Endothelial cell of umbilical vein (primary cell): ENCODE measurements around the gene CHN2. TPM values are rescaled to one million over a fixed set of nuclear protein-coding genes. Genes with fewer than 3 reads are reported as not detected.

ENCODE experiments used
- BruUV-seq: library from RNA; stranded (reverse); fragments of 400-500 nt; replicated peaks from 2 replicates; lab custom pipeline; 2021; lab: Mats Ljungman, UMichigan
- CTCF ChIA-PET: fragments of 300-600, 350-600 bp; sonication (Branson Sonifier 250); formaldehyde crosslinking; loops from one replicate; lab custom pipeline; 2021; ENCODE audit warnings: antibody characterized with exemption, inconsistent platforms; lab: Charles Lee
- POLR2A ChIA-PET: fragments of 300-600, 350-600 bp; sonication (Branson Sonifier 250); formaldehyde crosslinking; loops from one replicate; lab custom pipeline; 2021; ENCODE audit warnings: antibody characterized with exemption, inconsistent platforms; lab: Charles Lee
- DNase-seq: peaks from one replicate; pipeline ENCODE4 v3.0.0-alpha.2; 2011; ENCODE audit warnings: low read depth, low spot score
- FAIRE-seq: peaks from 2 replicates; lab custom pipeline; 2011; peaks lifted over from hg19 to GRCh38; lab: Jason Lieb, UNC
- H2AFZ ChIP-seq: 2 replicates; pipeline ENCODE4 v1.6.0; 2012; ENCODE audit warnings: low read depth, low read length, control low read depth, inconsistent platforms
- H3K27ac ChIP-seq: 2 replicates; pipeline ENCODE4 v1.5.1; 2011; ENCODE audit warnings: low read depth, mild to moderate bottlenecking, control low read depth, low read length, moderate library complexity; ENCODE audit not compliant: insufficient read depth
- H3K27me3 ChIP-seq, 2 experiments: 2 replicates each; pipeline versions ENCODE4 v1.6.0 to v1.6.1; 2011; ENCODE audit warnings: low read length in 2 of 2, mixed read lengths in 1 of 2; ENCODE audit not compliant: control insufficient read depth in 2 of 2, insufficient read depth in 2 of 2
- H3K36me3 ChIP-seq, 2 experiments: 2 replicates in 1 of 2; 3 replicates in 1 of 2; pipeline ENCODE4 v1.5.1; 2011; ENCODE audit warnings: low read length in 2 of 2, mild to moderate bottlenecking in 1 of 2, moderate library complexity in 1 of 2; ENCODE audit not compliant: control insufficient read depth in 2 of 2, insufficient read depth in 2 of 2; ENCODE audit errors: extremely low read depth in 1 of 2
- H3K4me1 ChIP-seq: 3 replicates; pipeline ENCODE4 v1.5.1; 2011; ENCODE audit warnings: mild to moderate bottlenecking, low read length; ENCODE audit not compliant: control insufficient read depth, insufficient read depth; ENCODE audit errors: extremely low read depth
- H3K4me2 ChIP-seq: 2 replicates; pipeline ENCODE4 v1.6.1; 2011; ENCODE audit warnings: low read length, control low read depth, mixed read lengths; ENCODE audit not compliant: insufficient read depth
- H3K4me3 ChIP-seq, 3 experiments: fragments of 200-600 bp in 1 of 3; sonication (generic), shearing (Covaris generic) in 1 of 3; replicated peaks in 1 of 3; 2 replicates each; pipeline ENCODE4 v1.5.1; 2011 to 2016; ENCODE audit warnings: control low read depth in 3 of 3, low read length in 3 of 3, mild to moderate bottlenecking in 2 of 3, inconsistent platforms in 1 of 3, low read depth in 1 of 3, moderate library complexity in 1 of 3; ENCODE audit not compliant: insufficient read depth in 1 of 3
- H3K79me2 ChIP-seq: 2 replicates; pipeline ENCODE4 v1.6.0; 2012; ENCODE audit warnings: low read length, inconsistent platforms; ENCODE audit not compliant: control insufficient read depth, insufficient read depth
- H3K9ac ChIP-seq: replicated peaks from 2 replicates; pipeline ENCODE3; 2011; ENCODE audit warnings: low read length, control low read depth; ENCODE audit not compliant: insufficient read depth; ENCODE audit errors: extremely low read depth
- H3K9me1 ChIP-seq: replicated peaks from 3 replicates; pipeline ENCODE4 v1.6.0; 2011; ENCODE audit warnings: mild to moderate bottlenecking, low read length; ENCODE audit not compliant: control insufficient read depth, insufficient read depth; ENCODE audit errors: extremely low read depth
- H3K9me3 ChIP-seq: replicated peaks from 2 replicates; pipeline ENCODE4 v1.5.1; 2012; ENCODE audit warnings: low read length, inconsistent platforms; ENCODE audit not compliant: control insufficient read depth, insufficient read depth
- H4K20me1 ChIP-seq: replicated peaks from 2 replicates; pipeline ENCODE3; 2011; ENCODE audit warnings: mild to moderate bottlenecking, low read length; ENCODE audit not compliant: control insufficient read depth, insufficient read depth; ENCODE audit errors: extremely low read depth
- EZH2 ChIP-seq: IDR thresholded peaks from 2 replicates; pipeline ENCODE4 v1.6.1; 2012; ENCODE audit warnings: borderline replicate concordance, low read depth, mild to moderate bottlenecking, moderate library complexity, low read length, inconsistent platforms; ENCODE audit not compliant: severe bottlenecking
- FOS ChIP-seq: IDR thresholded peaks from 2 replicates; pipeline ENCODE4 v1.6.1; 2011; ENCODE audit warnings: mild to moderate bottlenecking, low read length, moderate library complexity, borderline replicate concordance; ENCODE audit not compliant: insufficient read depth
- GATA2 ChIP-seq: IDR thresholded peaks from 2 replicates; pipeline ENCODE4 v1.7.0; 2011; ENCODE audit warnings: low read depth, mild to moderate bottlenecking, moderate library complexity, mixed read lengths, low read length; ENCODE audit not compliant: insufficient read length, insufficient read depth
- JUN ChIP-seq: IDR thresholded peaks from 2 replicates; pipeline ENCODE4 v1.6.1; 2011; ENCODE audit warnings: borderline replicate concordance, low read depth; ENCODE audit not compliant: insufficient read length, insufficient read depth
- MAX ChIP-seq: IDR thresholded peaks from 2 replicates; pipeline ENCODE4 v1.6.1; 2011; ENCODE audit not compliant: insufficient read depth, insufficient read length
- MYC ChIP-seq: IDR thresholded peaks from one replicate; pipeline ENCODE4 v1.6.1; 2011; ENCODE audit warnings: mild to moderate bottlenecking, low read depth, low read length
- POLR2A ChIP-seq: IDR thresholded peaks from 2 replicates; pipeline ENCODE4 v1.6.1; 2012; ENCODE audit warnings: low read depth, mild to moderate bottlenecking, control low read depth, low read length
- POLR2AphosphoS5 ChIP-seq: IDR thresholded peaks from 2 replicates; pipeline ENCODE4 v1.6.1; 2012; ENCODE audit warnings: low read depth, mild to moderate bottlenecking, control low read depth, low read length, moderate library complexity; ENCODE audit not compliant: insufficient read depth
- dilution Hi-C: fragments of 300-500 bp; cut with MboI; formaldehyde crosslinking; loops from one replicate; pipeline ENCODE4 v1.15.0; 2019; ENCODE audit warnings: low sequenced_read_pairs; ENCODE audit not compliant: extremely low pct_ligation_motif_present
- intact Hi-C: fragments of 100-400 bp; cut with micrococcal nuclease; formaldehyde crosslinking; loops from one replicate; pipeline ENCODE4 v1.10.0; 2022
- polyA plus RNA-seq, 4 experiments: library from polyadenylated mRNA; depleted of rRNA in 3 of 4; stranded (reverse) in 3 of 4; unstranded in 1 of 4; fragments of >200 nt; gene quantifications; 2 replicates each; pipeline versions ENCODE4 v1.2.1 to v1.2.3, GENCODE V29; 2011 to 2012; ENCODE audit warnings: missing spikeins in 1 of 4
- total RNA-seq: library from RNA; stranded (reverse); gene quantifications from 2 replicates; pipeline ENCODE4 v1.2.3, GENCODE V29; 2021
- TF ChIP-seq, protein P1 (sequence below), 2 donors: IDR thresholded peaks; 1 replicate in 1 of 2; 2 replicates in 1 of 2; pipeline ENCODE4 v1.5.1; 2011; ENCODE audit warnings: low read length in 2 of 2, mild to moderate bottlenecking in 2 of 2, moderate library complexity in 2 of 2, control low read depth in 1 of 2, inconsistent platforms in 1 of 2, low read depth in 1 of 2; ENCODE audit not compliant: insufficient read depth in 1 of 2; ENCODE audit errors: extremely low read depth in 1 of 2

Gene CHN2
- total and polyA plus RNA-seq, 2 donors (not counting 3 experiments of a cell fraction or from before 2014, with no cell fraction given): 1.4 to 5.0 TPM

- FAIRE-seq (no peak), DNase-seq (no peak)
- no peaks in the 10 kb centered on the region for H4K20me1 ChIP-seq
- H3K4me3 ChIP-seq: no peak overlapping the region
- no peaks in the 10 kb centered on the region for H3K27me3 ChIP-seq
- TF ChIP-seq JUN (no peak), MYC (no peak), POLR2AphosphoS5 (no peak), FOS (no peak), MAX (no peak), POLR2A (no peak), GATA2 (no peak), EZH2 (no peak)
- TF ChIP-seq, protein P1, sequence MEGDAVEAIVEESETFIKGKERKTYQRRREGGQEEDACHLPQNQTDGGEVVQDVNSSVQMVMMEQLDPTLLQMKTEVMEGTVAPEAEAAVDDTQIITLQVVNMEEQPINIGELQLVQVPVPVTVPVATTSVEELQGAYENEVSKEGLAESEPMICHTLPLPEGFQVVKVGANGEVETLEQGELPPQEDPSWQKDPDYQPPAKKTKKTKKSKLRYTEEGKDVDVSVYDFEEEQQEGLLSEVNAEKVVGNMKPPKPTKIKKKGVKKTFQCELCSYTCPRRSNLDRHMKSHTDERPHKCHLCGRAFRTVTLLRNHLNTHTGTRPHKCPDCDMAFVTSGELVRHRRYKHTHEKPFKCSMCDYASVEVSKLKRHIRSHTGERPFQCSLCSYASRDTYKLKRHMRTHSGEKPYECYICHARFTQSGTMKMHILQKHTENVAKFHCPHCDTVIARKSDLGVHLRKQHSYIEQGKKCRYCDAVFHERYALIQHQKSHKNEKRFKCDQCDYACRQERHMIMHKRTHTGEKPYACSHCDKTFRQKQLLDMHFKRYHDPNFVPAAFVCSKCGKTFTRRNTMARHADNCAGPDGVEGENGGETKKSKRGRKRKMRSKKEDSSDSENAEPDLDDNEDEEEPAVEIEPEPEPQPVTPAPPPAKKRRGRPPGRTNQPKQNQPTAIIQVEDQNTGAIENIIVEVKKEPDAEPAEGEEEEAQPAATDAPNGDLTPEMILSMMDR (IDR thresholded peaks at IDR 0.05; ENCODE audit: extremely low read depth in 1 of 2, insufficient read depth in 1 of 2, low read depth in 1 of 2, low read length in 2 of 2): no peak
- ChIA-PET POLR2A (no interaction called here), CTCF (no interaction called here)
- no peak overlapping the region for H3K4me2 ChIP-seq
- H3K9me1 ChIP-seq: no peaks in the 10 kb centered on the region
- dilution Hi-C loops (no loop called here), intact Hi-C loops (loop anchor here (5.0 kb wide), 1 partner anchor 62 kb away; the partner anchor contains the start of gene PRR15)
- no TSS peak for BruUV-seq
- no peak overlapping the region for H2AFZ ChIP-seq
- peaks cover 14% of the 10 kb centered on the region for H3K4me1 ChIP-seq
- H3K36me3 ChIP-seq: no peaks in the 10 kb centered on the region
- H3K9ac ChIP-seq: no peak overlapping the region
- no peaks in the 10 kb centered on the region for H3K79me2 ChIP-seq
- H3K9me3 ChIP-seq: no peaks in the 10 kb centered on the region
- no peak overlapping the region for H3K27ac ChIP-seq
These were observed 305.4 kb downstream of the CHN2 start for GRCh38 chr7:29499932-29500331.
